HG03520 (cell line): ENCODE measurements around the gene BCL2L1.
A peak's percentile ranks its signal among the peaks of the same experiment; 100 is the strongest.
"Not testable (repeated sequence)": the region's sequence is repeated elsewhere in the genome, so short reads cannot be mapped to it uniquely, and the experiment has no call there.

Source experiments
- ATAC-seq: cut with Tn5 transposase; IDR thresholded peaks from one replicate; pipeline ENCODE4 v1.9.1; 2021; ENCODE audit warnings: mild to moderate bottlenecking, moderate library complexity; ENCODE audit not compliant: unreplicated experiment

BCL2L1 gene

GRCh38 chr20:31661625-31662371, 60.9 kb downstream of the BCL2L1 start:
- peak; percentile 76 for ATAC-seq

GRCh38 chr20:31654534-31654933, 68.1 kb downstream of the BCL2L1 start:
- no peak for ATAC-seq

GRCh38 chr20:31653561-31653960, 69.1 kb downstream of the BCL2L1 start:
- no peak for ATAC-seq

- ATAC-seq: no peak
Observed at GRCh38 chr20:31652917-31653396, 69.7 kb downstream of the BCL2L1 start.

- ATAC-seq: not testable (repeated sequence)
Observed at GRCh38 chr20:31648104-31648503, 74.6 kb downstream of the BCL2L1 start.

GRCh38 chr20:31644701-31645100, 78.0 kb downstream of the BCL2L1 start:
- ATAC-seq: no peak

- no peak for ATAC-seq
Observed at GRCh38 chr20:31643522-31643921, 79.1 kb downstream of the BCL2L1 start.

- ATAC-seq: no peak
Observed at GRCh38 chr20:31642837-31643236, 79.8 kb downstream of the BCL2L1 start.

GRCh38 chr20:31641391-31641790, 81.3 kb downstream of the BCL2L1 start:
- no peak for ATAC-seq

GRCh38 chr20:31640259-31640658, 82.4 kb downstream of the BCL2L1 start:
- no peak for ATAC-seq

- ATAC-seq: no peak
Observed at GRCh38 chr20:31638816-31639215, 83.9 kb downstream of the BCL2L1 start.

GRCh38 chr20:31638317-31638716, 84.4 kb downstream of the BCL2L1 start:
- ATAC-seq: no peak

- no peak for ATAC-seq
Observed at GRCh38 chr20:31637660-31638059, 85.0 kb downstream of the BCL2L1 start, which contains the start of gene COX4I2. Gene COX4I2 (plus strand): TSS chr20:31637912. CDS start chr20:31639018, 1,106 bp downstream.

GRCh38 chr20:31633339-31633914, 89.2 kb downstream of the BCL2L1 start:
- ATAC-seq: no peak

- no peak for ATAC-seq
Observed at GRCh38 chr20:31632548-31633338, 89.9 kb downstream of the BCL2L1 start.

GRCh38 chr20:31630187-31630790, 92.4 kb downstream of the BCL2L1 start:
- ATAC-seq: no peak

GRCh38 chr20:31628057-31628456, 94.6 kb downstream of the BCL2L1 start:
- ATAC-seq: not testable (repeated sequence)

GRCh38 chr20:31626534-31626933, 96.1 kb downstream of the BCL2L1 start:
- not testable (repeated sequence) for ATAC-seq

- ATAC-seq: not testable (repeated sequence)
Observed at GRCh38 chr20:31623123-31623505, 99.6 kb downstream of the BCL2L1 start.

GRCh38 chr20:31620246-31620645, 102.4 kb downstream of the BCL2L1 start:
- no peak for ATAC-seq

- no peak for ATAC-seq
Observed at GRCh38 chr20:31617432-31618104, 105.1 kb downstream of the BCL2L1 start.
